ENCODE measurements around the gene ABCG1.

DNA sequence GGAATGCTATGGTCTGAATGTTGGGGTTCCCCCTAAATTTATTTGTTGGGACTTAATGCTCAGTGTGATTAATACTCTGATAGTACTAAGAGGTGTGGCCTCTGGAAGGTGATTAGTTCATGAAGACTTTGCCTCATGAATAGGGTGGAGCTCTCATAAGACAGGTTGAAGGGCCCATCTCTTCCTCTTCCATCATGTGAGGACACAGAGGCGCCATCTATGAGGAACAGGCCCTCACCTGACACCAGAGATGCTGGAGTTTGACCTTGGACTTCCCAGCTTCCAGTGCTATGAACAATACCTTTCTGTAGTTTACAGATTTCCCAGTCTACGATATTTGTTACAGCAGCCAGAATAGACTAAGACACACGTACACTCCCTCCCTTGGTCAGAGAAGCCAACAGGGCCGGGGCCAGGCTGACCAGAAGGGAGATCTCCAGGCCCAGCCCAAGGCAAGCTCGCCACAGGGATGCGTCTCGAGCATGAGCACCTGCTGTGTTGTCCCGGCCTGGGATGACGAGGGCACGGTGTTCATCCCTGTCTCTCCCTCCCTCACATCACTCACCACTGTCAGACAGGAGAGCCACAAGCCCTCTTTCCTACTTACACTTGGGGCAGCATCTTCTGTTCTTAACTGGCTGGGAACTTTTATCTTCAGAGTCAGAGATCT is 4.7 kb upstream of the ABCG1 start:
- TF ChIP-seq, protein P1, sequence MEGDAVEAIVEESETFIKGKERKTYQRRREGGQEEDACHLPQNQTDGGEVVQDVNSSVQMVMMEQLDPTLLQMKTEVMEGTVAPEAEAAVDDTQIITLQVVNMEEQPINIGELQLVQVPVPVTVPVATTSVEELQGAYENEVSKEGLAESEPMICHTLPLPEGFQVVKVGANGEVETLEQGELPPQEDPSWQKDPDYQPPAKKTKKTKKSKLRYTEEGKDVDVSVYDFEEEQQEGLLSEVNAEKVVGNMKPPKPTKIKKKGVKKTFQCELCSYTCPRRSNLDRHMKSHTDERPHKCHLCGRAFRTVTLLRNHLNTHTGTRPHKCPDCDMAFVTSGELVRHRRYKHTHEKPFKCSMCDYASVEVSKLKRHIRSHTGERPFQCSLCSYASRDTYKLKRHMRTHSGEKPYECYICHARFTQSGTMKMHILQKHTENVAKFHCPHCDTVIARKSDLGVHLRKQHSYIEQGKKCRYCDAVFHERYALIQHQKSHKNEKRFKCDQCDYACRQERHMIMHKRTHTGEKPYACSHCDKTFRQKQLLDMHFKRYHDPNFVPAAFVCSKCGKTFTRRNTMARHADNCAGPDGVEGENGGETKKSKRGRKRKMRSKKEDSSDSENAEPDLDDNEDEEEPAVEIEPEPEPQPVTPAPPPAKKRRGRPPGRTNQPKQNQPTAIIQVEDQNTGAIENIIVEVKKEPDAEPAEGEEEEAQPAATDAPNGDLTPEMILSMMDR (IDR thresholded peaks at IDR 0.05) = no peak
- TF ChIP-seq POLR2A (IDR thresholded peaks at IDR 0.05) = no peak
